K562 (cell line): ENCODE measurements around the gene RGS3. TPM values are rescaled to one million over a fixed set of nuclear protein-coding genes. Genes with fewer than 3 reads are reported as not detected.
"Not testable (repeated sequence)": the region's sequence is repeated elsewhere in the genome, so short reads cannot be mapped to it uniquely, and the experiment has no call there.

Source experiments
- ATAC-seq: fragments of 200-7000 bp; cut with Tn5 transposase; 3 replicates; pipeline ENCODE4 v1.9.1; 2020; ENCODE audit warnings: moderate library complexity
- BruUV-seq: library from RNA; stranded (reverse); fragments of 400-500 nt; replicated peaks from 2 replicates; lab custom pipeline; 2021; lab: Mats Ljungman, UMichigan
- CTCF ChIA-PET: fragments of 300-600 bp; formaldehyde crosslinking; extraction: SDS; loops from one replicate; lab custom pipeline; 2021; ENCODE audit warnings: low intra/inter-chr PET ratio; lab: Yijun Ruan, JAX
- POLR2A ChIA-PET: fragments of 300-600, 350-650 bp; sonication (Branson Sonifier 250); formaldehyde crosslinking; extraction: SDS; loops from one replicate; lab custom pipeline; 2021; ENCODE audit warnings: antibody characterized with exemption, inconsistent platforms; lab: Yijun Ruan, JAX
- DNase-seq, 4 experiments: peaks; one replicate each; pipeline versions ENCODE4 v3.0.0 to v3.0.0-alpha.2; 2011 to 2018; ENCODE audit warnings: low spot score in 3 of 4, mixed read lengths in 3 of 4; ENCODE audit errors: extremely low read depth in 1 of 4
- FAIRE-seq: peaks from 2 replicates; lab custom pipeline; 2011; peaks lifted over from hg19 to GRCh38; lab: Jason Lieb, UNC
- H2AFZ ChIP-seq: 2 replicates; pipeline ENCODE4 v1.6.0; 2011; ENCODE audit warnings: low read depth, low read length, control low read depth, inconsistent platforms
- H3K27ac ChIP-seq: fragments of 200-600 bp; 3 replicates; pipeline ENCODE4 v1.8.0; 2011; ENCODE audit warnings: low read depth, mild to moderate bottlenecking, control low read depth, inconsistent platforms, low read length, moderate library complexity, mixed read lengths; ENCODE audit errors: extremely low read depth
- H3K27me3 ChIP-seq, 2 experiments: fragments of 300-600 bp in 1 of 2; 2 replicates in 1 of 2; 3 replicates in 1 of 2; pipeline versions ENCODE4 v1.6.0 to v1.8.0; 2011; ENCODE audit warnings: inconsistent platforms in 2 of 2, low read length in 2 of 2, mild to moderate bottlenecking in 1 of 2, mixed read lengths in 1 of 2, moderate library complexity in 1 of 2; ENCODE audit not compliant: control insufficient read depth in 2 of 2, insufficient read depth in 2 of 2
- H3K36me3 ChIP-seq: fragments of 300-600 bp; 3 replicates; pipeline ENCODE4 v1.8.0; 2011; ENCODE audit warnings: mild to moderate bottlenecking, low read length, inconsistent platforms; ENCODE audit not compliant: control insufficient read depth, insufficient read depth
- H3K4me1 ChIP-seq, 2 experiments: fragments of 200-600 bp in 1 of 2; replicated peaks in 1 of 2; 2 replicates in 1 of 2; 3 replicates in 1 of 2; pipeline versions ENCODE4 v1.5.1 to v1.8.0; 2011; ENCODE audit warnings: inconsistent platforms in 2 of 2, low read length in 2 of 2, mild to moderate bottlenecking in 1 of 2, mixed read lengths in 1 of 2, moderate library complexity in 1 of 2; ENCODE audit not compliant: control insufficient read depth in 2 of 2, insufficient read depth in 2 of 2
- H3K4me2 ChIP-seq: 2 replicates; pipeline ENCODE4 v1.6.1; 2011; ENCODE audit warnings: low read length, control low read depth, inconsistent platforms, mixed read lengths; ENCODE audit not compliant: insufficient read depth
- H3K4me3 ChIP-seq: fragments of 200-600 bp; sonication (generic), shearing (Covaris generic); 2 replicates; pipeline ENCODE4 v1.5.1; 2016; ENCODE audit warnings: control low read depth, inconsistent platforms
- H3K79me2 ChIP-seq: fragments of 200-600 bp; 3 replicates; pipeline ENCODE4 v1.8.0; 2011; ENCODE audit warnings: low read length, inconsistent platforms; ENCODE audit not compliant: control insufficient read depth, insufficient read depth
- H3K9ac ChIP-seq, 2 experiments: 2 replicates each; pipeline versions ENCODE4 v1.6.0 to v1.6.1; 2011; ENCODE audit warnings: low read depth in 2 of 2, low read length in 2 of 2, control low read depth in 1 of 2, inconsistent platforms in 1 of 2, mild to moderate bottlenecking in 1 of 2, mixed read lengths in 1 of 2; ENCODE audit not compliant: insufficient read depth in 1 of 2
- H3K9me1 ChIP-seq: one replicate; pipeline ENCODE4 v1.6.0; 2011; ENCODE audit warnings: inconsistent platforms, mild to moderate bottlenecking, low read length, moderate library complexity; ENCODE audit not compliant: control insufficient read depth, insufficient read depth
- H3K9me3 ChIP-seq: replicated peaks from 2 replicates; pipeline ENCODE4 v1.5.1; 2011; ENCODE audit warnings: low read depth, low read length, inconsistent platforms; ENCODE audit not compliant: control insufficient read depth, insufficient read depth
- H4K20me1 ChIP-seq: replicated peaks from 2 replicates; pipeline ENCODE4 v1.6.1; 2011; ENCODE audit warnings: low read length, inconsistent platforms, mixed read lengths; ENCODE audit not compliant: control insufficient read depth, insufficient read depth
- ZNF217 ChIP-seq: sonication (generic); formaldehyde crosslinking; IDR thresholded peaks from 2 replicates; pipeline ENCODE4 v1.8.0; 2022; ENCODE audit warnings: mild to moderate bottlenecking, missing genetic modification reagents
- WGBS: fragments of 100-300 bp; shearing (Covaris generic); methylation state at CpG from one replicate; pipeline ENCODE4 v1.1.6; 2016; ENCODE audit warnings: low coverage, mixed read lengths; ENCODE audit not compliant: insufficient coverage; ENCODE audit errors: missing lambda C conversion rate; 5-methylcytosine and 5-hydroxymethylcytosine counted together
- in situ Hi-C: fragments of 300-500 bp; cut with MboI; formaldehyde crosslinking; loops from 4 replicates; pipeline ENCODE4 v1.15.0; 2018; ENCODE audit warnings: inconsistent platforms, mixed read lengths
- intact Hi-C: fragments of 100-400 bp; cut with micrococcal nuclease; formaldehyde crosslinking; loops from 2 replicates; pipeline ENCODE4 v1.14.2; 2022
- polyA plus RNA-seq, 8 experiments: library from polyadenylated mRNA; depleted of rRNA in 4 of 8; stranded (reverse) in 5 of 8; unstranded in 3 of 8; fragments of >200 nt; fragmentation: Nextera tagmentation in 2 of 8; fragmentation: Illumina TruSeq in 1 of 8; extraction: Ambion mirVana in 2 of 8; extraction: Trizol in 1 of 8; gene quantifications; 2 replicates each; pipeline versions ENCODE4 v1.2.1 to v1.2.3, GENCODE V29; 2011 to 2014; ENCODE audit warnings: inconsistent platforms in 1 of 8, missing spikeins in 1 of 8
- total RNA-seq, 7 experiments: library from RNA; depleted of rRNA in 6 of 7; stranded (reverse); fragments of >200 nt in 6 of 7; fragmentation: Illumina TruSeq in 2 of 7; extraction: Trizol in 2 of 7; gene quantifications; 2 replicates each; pipeline versions ENCODE4 v1.2.1 to v1.2.3, GENCODE V29; 2011 to 2021; ENCODE audit warnings: low replicate concordance in 1 of 7
- TF ChIP-seq, protein P1 (sequence below), 2 experiments: IDR thresholded peaks in 1 of 2; conservative IDR thresholded peaks in 1 of 2; 2 replicates each; pipeline ENCODE4 v1.6.1; 2016; ENCODE audit warnings: low read depth in 2 of 2, mild to moderate bottlenecking in 1 of 2, missing compliant biosample characterization in 1 of 2, missing genetic modification characterization in 1 of 2, moderate library complexity in 1 of 2

The RGS3 gene
- total and polyA plus RNA-seq, 9 of the 15 experiments (the other 6 are each of a cell fraction or from before 2014, with no cell fraction given) = 0.08 to 2.9 (median 0.95) TPM

DNA sequence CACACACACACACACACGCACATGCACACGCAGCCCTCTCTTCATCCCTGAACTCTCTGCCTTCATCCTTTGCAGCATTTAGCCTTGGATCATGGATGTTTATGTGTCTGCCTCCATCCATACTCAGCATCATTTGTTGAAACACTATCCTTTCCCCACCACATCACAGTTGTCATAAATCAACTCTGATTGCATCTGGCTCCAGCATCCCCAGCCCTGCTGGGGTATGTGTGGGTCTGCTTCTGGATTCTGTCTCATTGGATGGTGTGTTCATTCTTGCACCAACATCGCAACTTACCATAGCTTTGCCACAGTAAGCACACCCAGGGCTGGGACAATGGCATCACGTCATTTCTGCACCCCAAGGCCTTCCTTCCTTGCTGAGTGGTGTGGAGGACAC lies 175.4 kb downstream of the RGS3 start:
- ChIA-PET POLR2A (no interaction called here), CTCF (no interaction called here)
- H3K4me2 ChIP-seq = no peak overlapping the region
- H3K27ac ChIP-seq = no peak overlapping the region
- no peak for ATAC-seq
- H2AFZ ChIP-seq = no peak overlapping the region
- FAIRE-seq = no peak
- H3K27me3 ChIP-seq = peaks cover 6 to 47% of the 10 kb centered on the region in 2 experiments; a peak in 3 of 5 replicates
- H4K20me1 ChIP-seq = no peaks in the 10 kb centered on the region
- TF ChIP-seq, protein P1, sequence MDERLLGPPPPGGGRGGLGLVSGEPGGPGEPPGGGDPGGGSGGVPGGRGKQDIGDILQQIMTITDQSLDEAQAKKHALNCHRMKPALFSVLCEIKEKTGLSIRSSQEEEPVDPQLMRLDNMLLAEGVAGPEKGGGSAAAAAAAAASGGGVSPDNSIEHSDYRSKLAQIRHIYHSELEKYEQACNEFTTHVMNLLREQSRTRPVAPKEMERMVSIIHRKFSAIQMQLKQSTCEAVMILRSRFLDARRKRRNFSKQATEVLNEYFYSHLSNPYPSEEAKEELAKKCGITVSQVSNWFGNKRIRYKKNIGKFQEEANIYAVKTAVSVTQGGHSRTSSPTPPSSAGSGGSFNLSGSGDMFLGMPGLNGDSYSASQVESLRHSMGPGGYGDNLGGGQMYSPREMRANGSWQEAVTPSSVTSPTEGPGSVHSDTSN (CRISPR knock-in tag; IDR thresholded peaks at IDR 0.05; ENCODE audit: low read depth) = no peak
- TF ChIP-seq, protein P1 (tag; conservative IDR thresholded peaks at IDR 0.05; ENCODE audit: low read depth) = 0 out of 2 replicates have a peak, but pooled peaks have one; percentile 7
- no peak for TF ChIP-seq ZNF217 (CRISPR knock-in tag)
- no peak overlapping the region for H3K4me3 ChIP-seq
- no peaks in the 10 kb centered on the region; a peak in 1 of 5 replicates for H3K4me1 ChIP-seq
- BruUV-seq = no TSS peak
- H3K36me3 ChIP-seq = no peaks in the 10 kb centered on the region
- in situ Hi-C loops = no loop called here
- H3K9me3 ChIP-seq = no peaks in the 10 kb centered on the region
- 3% methylated on average over 3 of the region's 4 CpGs for WGBS
- H3K79me2 ChIP-seq = no peaks in the 10 kb centered on the region
- H3K9me1 ChIP-seq = no peaks in the 10 kb centered on the region
- no peak overlapping the region for H3K9ac ChIP-seq
- no peak for DNase-seq
- intact Hi-C loops = no loop called here

GRCh38 chr9:113639411-113639970 lies 176.0 kb downstream of the RGS3 start:
- DNase-seq, H3K9me1 ChIP-seq, H3K9me3 ChIP-seq, H3K4me3 ChIP-seq, BruUV-seq, in situ Hi-C loops, intact Hi-C loops, FAIRE-seq, H2AFZ ChIP-seq, H3K27ac ChIP-seq, H3K9ac ChIP-seq, H4K20me1 ChIP-seq, H3K79me2 ChIP-seq, H3K4me1 ChIP-seq, H3K4me2 ChIP-seq, CTCF ChIA-PET, H3K36me3 ChIP-seq, ATAC-seq: not testable (repeated sequence)
- H3K27me3 ChIP-seq = peaks cover 6 to 41% of the 10 kb centered on the region in 2 experiments; a peak in 3 of 5 replicates
- WGBS = 0% methylated on average over 15 of the region's 15 CpGs
- POLR2A ChIA-PET = interaction anchor here (1.1 kb wide), 1 partner anchor 39 kb away, joined by 3 read pairs; no protein-coding TSS in a partner anchor
